CD4-positive, alpha-beta T cell treated with Interleukin-2 at 100 ng/mL for 4 hours (primary cell): ENCODE results near the gene FANK1.
"Not testable (repeated sequence)": the region's sequence is repeated elsewhere in the genome, so short reads cannot be mapped to it uniquely, and the experiment has no call there.

Source experiments
- DNase-seq: peaks from one replicate; pipeline ENCODE4 v3.0.0-alpha.2; 2020; ENCODE audit warnings: low spot score

Gene FANK1

DNA sequence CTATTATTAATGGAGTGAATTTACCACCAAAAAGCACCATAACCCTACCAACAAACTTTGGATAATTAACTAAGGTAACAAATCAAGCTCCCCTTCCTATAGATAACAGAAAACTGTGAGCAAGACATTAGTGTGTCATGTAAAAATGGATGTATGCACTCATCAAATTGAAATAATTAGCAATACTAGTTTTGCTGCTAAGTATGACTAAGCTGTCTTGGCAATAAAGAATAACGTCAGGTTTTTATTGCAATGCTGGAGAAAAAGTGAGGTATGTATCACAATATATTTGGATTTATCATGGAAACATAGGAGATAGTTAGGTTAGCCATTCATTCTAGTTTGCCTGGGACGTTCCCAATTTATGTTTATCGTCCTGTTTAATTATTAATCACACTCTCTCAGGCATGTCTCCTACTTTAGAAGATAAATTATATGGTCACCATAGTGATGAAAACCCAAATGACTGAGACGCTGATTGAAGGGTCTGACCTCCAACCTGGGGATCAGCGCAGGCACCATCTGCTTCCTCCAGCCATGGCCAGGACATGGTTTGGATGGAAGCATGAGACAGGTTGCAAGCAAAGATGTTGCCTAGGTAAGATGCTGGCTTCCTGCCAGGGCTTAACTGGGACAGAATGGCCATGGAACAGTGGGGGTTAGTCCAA lies 125.6 kb downstream of the FANK1 start:
- no peak for DNase-seq

DNA sequence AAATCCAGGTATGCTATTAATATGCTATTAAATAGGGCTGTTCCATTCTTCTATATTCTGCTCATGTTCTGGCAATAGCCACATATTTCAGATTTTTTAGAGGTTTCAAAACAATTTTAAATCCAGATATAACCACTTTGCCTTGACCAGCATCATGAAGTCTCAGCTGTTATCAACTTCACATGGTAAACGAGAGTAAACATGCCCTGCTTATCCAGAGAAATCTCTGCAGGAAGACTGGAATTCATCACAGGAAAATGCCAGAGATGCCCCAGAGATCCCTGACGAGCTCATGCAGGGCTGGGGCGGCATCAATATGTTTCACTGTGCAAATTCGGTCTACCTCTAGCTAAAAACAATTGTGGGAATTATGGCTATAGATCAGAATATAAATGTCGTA lies 126.5 kb downstream of the FANK1 start:
- no peak for DNase-seq

DNA sequence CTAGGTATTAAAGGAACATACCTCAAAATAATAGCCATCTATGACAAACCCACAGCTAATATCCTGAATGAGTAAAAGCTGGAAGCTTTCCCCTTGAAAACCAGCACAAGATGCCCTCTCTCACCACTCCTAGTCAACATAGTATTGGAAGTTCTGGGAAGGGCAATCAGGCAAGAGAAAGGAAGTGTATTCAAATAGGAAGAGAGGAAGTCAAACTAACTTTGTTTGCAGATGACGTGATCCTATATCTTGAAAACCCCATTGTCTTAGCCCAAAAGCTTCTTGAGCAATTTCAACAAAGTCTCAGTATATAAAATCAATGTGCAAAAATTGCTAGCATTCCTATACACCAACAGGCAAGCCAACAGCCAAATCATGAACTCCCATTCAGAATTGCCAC lies 131.3 kb downstream of the FANK1 start:
- no peak for DNase-seq

DNA sequence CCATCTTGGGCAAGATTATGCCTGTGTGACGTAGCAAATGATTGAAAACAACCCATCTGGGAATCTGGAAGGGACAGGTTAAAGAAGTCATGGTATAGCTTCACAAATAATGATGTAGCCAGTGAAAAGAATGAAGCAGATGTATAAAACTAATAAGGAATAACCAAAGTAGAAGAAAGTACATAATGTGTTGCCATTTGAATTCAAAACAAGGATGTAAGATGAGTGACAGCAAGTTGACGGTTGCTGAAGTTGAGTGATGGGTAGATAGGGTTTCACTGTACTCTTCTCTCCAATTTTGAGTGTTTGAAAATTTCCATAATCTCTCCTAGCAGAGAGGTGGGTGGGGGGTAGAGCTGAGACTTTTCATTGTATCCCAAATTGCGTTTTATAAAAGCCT lies 133.6 kb downstream of the FANK1 start:
- DNase-seq = no peak

DNA sequence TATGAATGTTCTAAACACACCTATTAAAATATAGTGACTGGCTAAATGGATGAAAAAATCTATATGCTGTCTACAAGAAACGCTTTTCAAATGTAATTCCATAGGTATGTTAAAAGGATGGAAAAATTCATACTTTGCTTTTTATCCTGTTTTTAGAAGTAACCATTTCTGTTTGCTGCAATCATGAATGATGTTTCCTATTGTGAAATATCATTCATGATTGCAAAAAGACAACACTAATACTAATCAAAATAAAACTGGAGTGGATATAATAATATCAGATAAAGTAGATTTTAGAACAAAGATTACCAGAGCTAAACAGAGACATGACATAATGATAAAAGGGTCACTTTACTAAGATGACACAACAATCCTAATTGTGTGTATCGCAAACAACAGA lies 138.2 kb downstream of the FANK1 start:
- DNase-seq = no peak

DNA sequence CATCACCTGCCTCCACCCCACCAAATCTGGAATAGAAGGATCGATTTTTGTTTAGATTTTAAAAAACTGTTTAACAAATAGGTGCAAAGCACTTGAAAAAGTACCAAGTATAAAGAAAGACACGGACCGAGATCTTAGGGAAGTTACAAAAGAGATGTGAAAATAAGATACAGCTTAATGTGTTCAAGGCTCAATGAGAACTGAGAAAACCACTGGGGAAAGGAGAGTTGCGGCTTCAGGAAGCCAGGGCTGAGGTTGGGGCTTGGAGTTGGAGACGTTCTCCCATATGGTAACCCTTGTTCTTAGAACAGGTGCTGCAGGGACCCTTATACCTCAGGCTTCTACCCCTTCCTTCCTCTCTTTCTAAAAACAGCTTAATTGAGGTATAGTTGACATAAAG lies 140.2 kb downstream of the FANK1 start:
- no peak for DNase-seq

DNA sequence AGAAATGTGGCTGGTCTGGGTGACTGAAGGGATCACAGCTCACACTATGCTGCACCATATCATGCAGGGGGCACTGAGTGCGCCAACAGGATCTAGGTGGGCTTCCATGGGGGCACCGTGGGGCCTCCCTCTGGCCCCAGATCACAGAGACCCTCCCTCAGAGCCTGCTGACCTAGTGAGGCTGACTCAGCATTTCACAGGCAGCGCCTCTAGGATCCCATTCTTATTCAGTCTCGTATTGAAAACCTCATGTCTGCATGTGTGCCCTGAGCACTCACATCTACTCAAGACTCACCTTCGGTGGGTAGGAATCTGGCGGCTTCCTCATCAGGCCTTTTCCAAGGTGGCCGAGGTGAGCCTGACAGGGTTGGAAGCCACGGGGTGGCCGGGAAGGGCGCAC lies 141.6 kb downstream of the FANK1 start:
- no peak for DNase-seq

DNA sequence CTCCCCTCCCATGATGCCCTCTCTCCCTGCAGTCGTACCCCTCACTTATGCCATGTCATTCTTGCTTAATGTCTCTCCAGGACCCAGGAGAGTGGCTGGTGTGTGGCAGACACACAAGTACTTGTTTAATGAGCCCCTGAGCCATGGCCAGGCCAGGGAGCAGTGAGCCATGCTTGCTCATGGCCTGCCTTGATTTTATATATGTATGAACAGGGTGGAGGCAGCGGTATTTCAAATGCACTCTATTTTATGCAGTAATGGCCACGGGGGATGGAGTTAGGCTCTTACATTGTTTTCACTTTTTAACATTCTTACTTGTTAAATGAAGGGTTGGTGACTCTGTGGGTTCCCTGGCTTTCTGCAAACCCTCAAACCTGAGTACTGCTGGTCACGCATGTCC lies 144.8 kb downstream of the FANK1 start:
- no peak for DNase-seq

DNA sequence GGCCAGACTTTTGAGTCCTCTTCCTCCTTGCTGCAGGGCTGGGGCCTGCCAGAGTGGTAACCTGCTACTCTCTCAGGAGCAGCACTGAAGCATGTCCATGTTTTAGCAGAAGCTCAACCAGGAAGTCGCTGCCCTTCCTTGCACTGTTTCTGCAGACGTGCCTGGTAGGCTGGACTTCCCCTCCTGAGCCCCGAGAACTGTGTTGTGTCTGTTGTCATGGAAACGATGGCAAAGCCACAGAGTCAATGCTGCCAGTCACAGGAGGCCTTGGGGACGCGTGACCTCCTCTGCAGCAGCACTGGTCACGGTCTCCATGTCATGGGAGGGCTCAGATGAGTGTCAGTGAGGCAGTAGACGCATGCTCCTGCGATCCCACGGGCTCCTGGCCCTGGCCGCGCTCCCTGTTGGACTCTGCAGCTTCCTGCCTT lies 145.5 kb downstream of the FANK1 start:
- peak; percentile 71 for DNase-seq

DNA sequence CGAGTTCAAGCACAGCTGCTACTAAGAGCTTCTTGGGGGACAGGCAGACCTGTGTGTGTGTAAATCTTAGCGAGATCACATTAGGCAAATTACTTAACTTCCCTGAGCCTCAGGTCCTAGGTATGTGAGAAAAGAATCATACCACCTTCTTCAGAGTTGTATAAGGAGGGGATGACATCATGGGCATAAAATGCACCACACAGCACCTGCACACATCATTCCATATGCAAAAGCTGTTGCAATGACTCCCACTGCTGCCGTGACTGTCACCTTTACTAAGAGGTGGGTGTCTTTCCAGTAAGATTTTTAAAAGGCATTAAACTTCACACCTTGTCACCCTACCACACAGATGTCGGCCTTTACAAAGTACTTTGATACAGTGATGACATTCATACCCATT lies 146.0 kb downstream of the FANK1 start:
- DNase-seq = no peak

DNA sequence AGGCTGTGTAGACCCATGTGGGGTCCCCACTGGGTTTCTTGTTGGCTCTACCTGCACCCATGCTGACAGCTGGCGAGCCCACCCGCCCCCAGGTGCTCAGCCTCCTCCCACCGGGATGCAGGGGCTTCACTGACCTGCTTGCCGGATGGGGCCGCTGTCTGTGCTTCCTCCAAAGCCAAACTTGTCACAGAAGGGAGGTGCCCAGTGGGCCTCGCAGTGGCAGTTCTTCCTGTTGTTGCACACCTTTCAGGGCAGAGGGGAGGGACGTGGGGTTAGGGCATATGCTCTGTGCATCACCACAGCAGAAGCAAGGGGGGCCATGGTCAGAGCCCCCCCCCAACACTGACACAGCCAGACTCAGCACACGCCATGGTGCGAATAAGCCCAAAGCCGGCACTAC lies 146.5 kb downstream of the FANK1 start:
- no peak for DNase-seq

DNA sequence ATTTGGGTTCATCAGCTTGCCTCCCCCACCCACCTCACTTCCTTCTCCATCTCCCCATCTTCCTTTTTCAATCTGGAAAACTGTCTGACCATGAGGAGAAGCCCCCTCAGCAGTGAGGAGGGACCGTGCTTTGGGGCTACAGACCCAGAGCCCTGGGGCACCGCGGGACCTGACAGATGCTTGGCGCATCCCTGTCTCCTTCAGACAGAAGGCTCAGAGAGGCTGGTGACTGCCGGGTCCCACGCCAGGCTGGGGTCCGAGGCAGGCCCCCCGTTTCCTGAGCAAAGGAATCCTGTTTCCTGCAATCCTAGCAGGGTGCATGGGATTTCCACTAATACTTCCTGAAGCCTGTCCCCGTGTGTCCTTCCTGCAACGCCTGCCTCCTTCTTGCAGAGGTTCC lies 147.0 kb downstream of the FANK1 start:
- no peak for DNase-seq

DNA sequence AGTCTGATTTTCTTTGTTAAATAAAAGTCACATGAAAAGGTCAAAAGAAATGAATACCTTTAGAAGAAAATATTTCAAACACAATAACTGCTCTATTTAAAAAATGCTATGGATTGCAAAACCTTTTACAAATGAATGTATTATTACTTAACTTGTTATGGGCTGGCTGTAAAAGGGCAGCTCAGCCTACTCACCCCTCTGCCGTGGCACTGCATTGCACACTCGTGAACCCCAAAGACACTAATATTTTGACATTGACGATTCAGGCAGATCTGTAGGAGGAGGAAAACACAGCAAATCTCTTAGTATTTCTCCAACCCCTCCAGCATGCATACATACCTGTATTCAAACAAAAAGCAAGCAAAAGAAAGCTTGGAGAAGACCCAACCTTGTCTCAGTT lies 149.5 kb downstream of the FANK1 start:
- DNase-seq = no peak

DNA sequence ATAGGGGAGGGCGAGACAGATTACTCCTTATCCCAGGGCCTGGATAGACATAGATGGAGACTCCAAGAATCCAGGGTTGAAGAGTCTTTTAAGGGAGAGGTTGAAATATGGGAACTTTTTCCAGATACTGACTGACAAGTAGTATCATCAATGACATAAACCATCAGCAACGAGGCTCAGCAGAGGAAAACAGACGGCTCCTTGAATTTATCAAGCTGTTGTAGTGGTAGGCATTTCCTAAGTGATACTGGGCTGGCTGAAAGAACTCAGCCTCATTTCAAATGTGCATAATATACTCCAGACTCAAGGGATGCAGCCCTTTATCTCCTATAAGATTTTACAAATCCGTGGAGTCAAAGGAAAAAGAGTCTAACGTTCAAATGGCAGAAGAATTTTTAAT lies 150.5 kb downstream of the FANK1 start:
- DNase-seq = no peak

DNA sequence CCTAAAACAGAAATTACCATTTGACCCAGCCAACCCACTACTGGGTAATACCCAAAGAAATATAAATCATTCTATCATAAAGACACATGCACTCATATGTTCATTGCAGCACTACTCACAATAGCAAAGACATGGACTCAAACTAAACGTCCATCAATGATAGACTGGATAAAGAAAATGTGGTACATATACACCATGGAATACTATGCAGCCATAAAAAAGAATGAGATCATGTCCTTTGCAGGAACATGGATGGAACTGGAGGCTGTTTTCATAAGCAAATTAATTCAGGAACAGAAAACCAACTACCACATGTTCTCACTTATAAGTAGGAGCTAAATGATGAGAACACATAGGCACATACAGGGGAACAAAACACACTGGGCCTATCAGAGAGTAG lies 151.4 kb downstream of the FANK1 start:
- DNase-seq = not testable (repeated sequence)

DNA sequence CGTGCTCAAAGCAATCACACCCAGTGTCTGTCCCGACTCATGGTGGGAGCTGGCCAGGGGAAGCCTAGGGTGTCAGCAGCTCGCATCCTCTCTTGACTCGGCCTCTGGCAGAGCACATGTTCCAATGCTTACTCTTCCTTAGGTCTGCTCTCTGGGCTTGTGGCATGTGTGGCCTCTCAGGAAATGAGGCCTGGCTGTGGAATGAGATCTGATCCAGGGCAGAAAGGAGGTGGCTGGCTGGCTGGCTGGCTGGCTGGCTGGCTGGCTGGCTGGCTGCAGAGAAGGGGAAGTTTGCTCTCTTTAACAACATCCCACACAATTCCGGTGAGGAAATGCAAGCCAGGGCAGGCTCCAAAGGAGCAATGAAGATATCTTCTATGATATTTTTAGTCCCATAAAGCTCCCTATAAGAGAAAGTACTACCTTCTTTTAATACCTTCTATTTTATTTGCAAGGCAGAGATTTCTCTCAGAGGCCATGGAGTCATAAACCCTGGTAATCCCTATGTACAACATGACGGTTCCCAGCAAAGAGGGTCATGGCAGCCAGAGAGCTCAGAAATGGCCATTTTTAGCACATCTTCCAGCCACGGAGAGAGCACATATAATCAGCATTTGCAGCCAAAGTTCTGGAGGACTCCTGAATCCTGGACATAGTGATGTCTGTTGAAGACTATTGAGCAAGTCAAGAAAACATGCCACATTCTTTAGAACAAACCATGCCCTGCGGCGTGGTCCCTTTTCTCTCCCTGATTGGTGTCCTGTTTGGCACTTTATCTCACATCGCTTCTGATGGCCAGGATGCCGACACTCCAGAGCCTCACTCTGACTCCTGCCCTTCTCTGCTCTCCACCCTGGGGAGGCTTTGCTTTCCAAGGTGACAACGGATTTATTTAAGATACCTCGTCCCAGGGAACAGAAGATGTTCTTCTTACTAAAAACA lies 153.7 kb downstream of the FANK1 start:
- no peak for DNase-seq

DNA sequence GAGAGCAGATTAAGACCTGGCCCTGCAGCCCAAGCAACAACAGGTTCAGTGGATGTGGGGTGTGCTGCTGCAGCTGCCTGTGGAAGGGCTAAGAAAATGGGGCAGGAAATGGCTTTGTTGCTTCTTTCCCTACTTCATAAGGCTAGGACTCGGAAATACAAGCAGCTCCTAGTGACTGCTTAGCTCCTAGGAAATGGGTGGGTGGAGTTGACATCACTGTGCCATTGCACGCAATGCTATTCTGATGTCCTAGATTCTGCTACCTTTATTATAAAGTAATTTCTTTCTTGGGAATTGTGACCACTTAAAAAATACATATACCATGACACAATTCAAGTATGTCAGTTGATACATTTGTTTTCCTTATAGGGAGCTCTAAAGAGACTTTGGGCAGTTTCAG lies 155.8 kb downstream of the FANK1 start:
- DNase-seq = no peak

DNA sequence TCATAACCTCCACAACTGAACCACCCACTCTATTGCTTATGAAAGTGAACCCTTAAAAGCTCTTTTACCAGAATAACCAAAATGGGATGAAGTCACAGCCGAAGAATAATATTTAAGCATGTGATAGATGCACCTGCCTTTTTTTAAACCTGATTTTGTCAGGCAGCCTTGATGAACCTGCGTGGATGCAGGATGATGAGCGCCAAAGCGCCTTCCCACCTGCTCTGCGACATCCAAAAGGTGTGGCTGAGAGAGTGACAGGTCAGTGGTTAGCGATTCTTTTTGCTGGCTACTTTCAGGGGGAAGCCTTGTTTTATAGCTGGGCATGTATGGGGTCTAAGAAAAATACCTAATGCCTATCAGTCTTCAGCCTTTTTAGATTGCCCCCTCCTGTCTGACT lies 157.8 kb downstream of the FANK1 start:
- no peak for DNase-seq

DNA sequence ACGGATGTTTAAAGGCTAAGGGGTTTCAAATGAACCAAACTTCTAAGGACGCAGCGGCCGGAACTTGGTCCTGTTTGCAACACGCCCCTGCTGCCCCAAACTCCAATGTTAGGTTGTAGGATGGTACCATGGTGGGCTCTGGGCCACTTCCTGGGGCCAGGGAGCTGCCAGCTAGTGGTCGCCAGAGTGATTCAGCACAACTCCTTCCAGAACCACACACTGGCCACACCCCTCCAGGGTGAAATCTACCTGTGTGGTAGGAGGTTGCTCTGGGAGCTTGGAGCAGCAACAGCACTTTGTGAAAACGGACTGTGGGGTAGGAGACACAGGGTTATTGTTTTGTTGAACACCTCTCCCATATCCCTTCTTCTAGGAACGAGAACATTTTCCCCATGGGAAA lies 161.1 kb downstream of the FANK1 start:
- no peak for DNase-seq

DNA sequence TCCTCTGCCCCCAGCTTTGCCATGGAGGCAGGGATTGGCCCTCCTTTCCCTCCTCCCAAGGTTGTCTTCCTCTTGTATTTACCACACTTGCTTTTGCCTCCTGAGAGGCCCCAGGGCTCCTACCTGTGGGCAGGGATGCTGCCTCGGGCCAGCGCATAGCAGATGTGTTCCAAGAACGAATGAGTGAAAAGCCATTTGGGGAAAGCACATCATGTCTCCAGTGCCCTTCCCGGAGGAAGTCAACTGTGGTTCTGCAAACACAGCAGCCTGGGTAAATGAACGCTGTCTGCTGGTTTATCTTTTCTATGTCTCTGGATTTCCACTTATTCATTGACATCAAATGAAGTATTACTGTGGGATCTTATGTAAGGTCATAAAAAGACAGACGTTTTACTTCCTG lies 161.7 kb downstream of the FANK1 start:
- DNase-seq = no peak

DNA sequence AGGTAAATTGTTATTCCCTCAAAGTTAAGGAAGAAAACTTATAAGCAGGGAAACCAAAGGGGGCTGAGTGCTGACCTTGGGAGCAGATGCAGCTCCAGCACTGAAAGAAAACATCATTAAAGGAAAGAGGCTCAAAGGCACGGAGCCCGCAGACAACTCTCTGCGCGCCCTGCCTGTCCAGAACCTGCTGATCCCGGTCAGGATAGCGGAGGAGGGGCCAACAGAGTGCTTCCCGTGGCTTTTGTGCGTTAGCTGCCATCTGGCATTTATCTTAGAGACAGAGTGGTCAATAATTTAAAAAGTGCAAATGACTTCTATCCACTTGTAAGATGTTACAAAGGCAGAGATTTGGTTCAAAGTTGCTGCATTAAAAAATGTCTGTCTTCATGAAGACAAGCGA lies 162.1 kb downstream of the FANK1 start:
- no peak for DNase-seq
